HepG2 (cell line): ENCODE results near the gene RETREG2. TPM values are rescaled to one million over a fixed set of nuclear protein-coding genes. Genes with fewer than 3 reads are reported as not detected.

Experiments used
- MAFF ChIP-seq: IDR thresholded peaks from 2 replicates; pipeline ENCODE4 v1.6.1; 2011; ENCODE audit warnings: low read depth, low read length, improper control_type of control experiment
- MAZ ChIP-seq, 2 experiments: sonication (generic) in 1 of 2; formaldehyde crosslinking in 1 of 2; IDR thresholded peaks; 2 replicates each; pipeline versions ENCODE4 v1.5.0 to v1.6.1; 2012 to 2020; ENCODE audit warnings: low read depth in 2 of 2, mild to moderate bottlenecking in 2 of 2, borderline replicate concordance in 1 of 2, improper control_type of control experiment in 1 of 2, low read length in 1 of 2, missing genetic modification reagents in 1 of 2, moderate library complexity in 1 of 2
- MYPOP ChIP-seq: sonication (generic); formaldehyde crosslinking; IDR thresholded peaks from 2 replicates; pipeline ENCODE4 v1.8.1; 2023; ENCODE audit warnings: mild to moderate bottlenecking, moderate library complexity, missing genetic modification reagents
- PAF1 ChIP-seq: IDR thresholded peaks from 2 replicates; pipeline ENCODE4 v1.6.1; 2016; ENCODE audit warnings: missing genetic modification reagents, missing compliant biosample characterization
- PHF20 ChIP-seq: sonication (generic); formaldehyde crosslinking; IDR thresholded peaks from 2 replicates; pipeline ENCODE4 v1.5.0; 2020; ENCODE audit warnings: mild to moderate bottlenecking, missing genetic modification reagents
- SIN3A ChIP-seq: IDR thresholded peaks from 2 replicates; pipeline ENCODE4 v1.6.1; 2011; ENCODE audit warnings: low read depth, mild to moderate bottlenecking, control low read depth, low read length, borderline replicate concordance
- SMC3 ChIP-seq: IDR thresholded peaks from 2 replicates; pipeline ENCODE4 v1.6.1; 2011; ENCODE audit warnings: low read length, improper control_type of control experiment
- ZBTB49 ChIP-seq: sonication (generic); formaldehyde crosslinking; IDR thresholded peaks from 2 replicates; pipeline ENCODE4 v1.4.0; 2020; ENCODE audit warnings: missing genetic modification reagents, borderline replicate concordance
- ZFP41 ChIP-seq: sonication (generic); formaldehyde crosslinking; IDR thresholded peaks from 2 replicates; pipeline ENCODE4 v1.4.0; 2020; ENCODE audit warnings: mild to moderate bottlenecking, missing genetic modification reagents, borderline replicate concordance
- ZNF318 ChIP-seq: sonication (generic); formaldehyde crosslinking; IDR thresholded peaks from 2 replicates; pipeline ENCODE4 v1.4.0; 2020; ENCODE audit warnings: mild to moderate bottlenecking, missing genetic modification reagents
- ZNF510 ChIP-seq: sonication (generic); formaldehyde crosslinking; IDR thresholded peaks from 2 replicates; pipeline ENCODE4 v1.4.0; 2020; ENCODE audit warnings: low read depth, mild to moderate bottlenecking, missing genetic modification reagents
- ZNF768 ChIP-seq: sonication (generic); formaldehyde crosslinking; IDR thresholded peaks from 2 replicates; pipeline ENCODE4 v1.4.0; 2020; ENCODE audit warnings: missing genetic modification reagents
- polyA plus RNA-seq, 8 experiments: library from polyadenylated mRNA; depleted of rRNA in 3 of 8; stranded (reverse) in 7 of 8; unstranded in 1 of 8; fragments of >200 nt; fragmentation: Illumina TruSeq in 4 of 8; extraction: Trizol in 4 of 8; gene quantifications; 2 replicates each; pipeline versions ENCODE4 v1.2.1 to v1.2.3, GENCODE V29; 2011 to 2016; ENCODE audit warnings: low read depth in 4 of 8, missing spikeins in 1 of 8, mixed read lengths in 1 of 8; ENCODE audit not compliant: insufficient read depth in 1 of 8
- total RNA-seq, 5 experiments: library from RNA; depleted of rRNA; stranded (reverse); fragments of >200 nt; fragmentation: Illumina TruSeq; extraction: Trizol; gene quantifications; 2 replicates each; pipeline ENCODE4 v1.2.3, GENCODE V29; 2016; ENCODE audit warnings: low read depth in 1 of 5

The RETREG2 gene
- total and polyA plus RNA-seq, 2 of the 13 experiments (the other 11 are each of a cell fraction or from before 2014, with no cell fraction given) = 86.0 to 134 TPM

- TF ChIP-seq ZNF768 (CRISPR knock-in tag) (peak; percentile 88; the same call in 1 of the 2 replicates), PHF20 (peak; percentile 71), MAZ (IDR thresholded peaks at IDR 0.05; ENCODE audit: borderline replicate concordance, low read depth, low read length) (peak; percentile 71; the same call in 1 of the 2 replicates), MAZ (CRISPR knock-in tag; IDR thresholded peaks at IDR 0.05; ENCODE audit: low read depth) (peak; percentile 84; the same call in 1 of the 2 replicates), ZNF510 (peak; percentile 92; the same call in 1 of the 2 replicates), MAFF (no peak), ZBTB49 (CRISPR knock-in tag) (no peak), PAF1 (peak; percentile 93), ZNF318 (CRISPR knock-in tag) (peak; percentile 84; the same call in 1 of the 2 replicates), SMC3 (no peak), ZFP41 (CRISPR knock-in tag) (peak; percentile 71; the same call in 1 of the 2 replicates), MYPOP (CRISPR knock-in tag) (peak; percentile 96), SIN3A (peak; percentile 83; the same call in 1 of the 2 replicates)
These were observed 40.9 kb downstream of the RETREG2 start, which contains the start of gene ABCB6 (continued) for GRCh38 chr2:219218732-219219701.
